ENCODE results near the gene GPX7.

GPX7 gene

GRCh38 chr1:52590266-52590665 lies 11.9 kb upstream of the GPX7 start:
- H3K27me3 Mint-ChIP-seq (ENCODE audit: low read depth): no peaks in the 10 kb centered on the region
- TF ChIP-seq, protein P1, sequence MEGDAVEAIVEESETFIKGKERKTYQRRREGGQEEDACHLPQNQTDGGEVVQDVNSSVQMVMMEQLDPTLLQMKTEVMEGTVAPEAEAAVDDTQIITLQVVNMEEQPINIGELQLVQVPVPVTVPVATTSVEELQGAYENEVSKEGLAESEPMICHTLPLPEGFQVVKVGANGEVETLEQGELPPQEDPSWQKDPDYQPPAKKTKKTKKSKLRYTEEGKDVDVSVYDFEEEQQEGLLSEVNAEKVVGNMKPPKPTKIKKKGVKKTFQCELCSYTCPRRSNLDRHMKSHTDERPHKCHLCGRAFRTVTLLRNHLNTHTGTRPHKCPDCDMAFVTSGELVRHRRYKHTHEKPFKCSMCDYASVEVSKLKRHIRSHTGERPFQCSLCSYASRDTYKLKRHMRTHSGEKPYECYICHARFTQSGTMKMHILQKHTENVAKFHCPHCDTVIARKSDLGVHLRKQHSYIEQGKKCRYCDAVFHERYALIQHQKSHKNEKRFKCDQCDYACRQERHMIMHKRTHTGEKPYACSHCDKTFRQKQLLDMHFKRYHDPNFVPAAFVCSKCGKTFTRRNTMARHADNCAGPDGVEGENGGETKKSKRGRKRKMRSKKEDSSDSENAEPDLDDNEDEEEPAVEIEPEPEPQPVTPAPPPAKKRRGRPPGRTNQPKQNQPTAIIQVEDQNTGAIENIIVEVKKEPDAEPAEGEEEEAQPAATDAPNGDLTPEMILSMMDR (IDR thresholded peaks at IDR 0.05; ENCODE audit: unreplicated experiment in 3 of 3): no peak
- H3K4me3 Mint-ChIP-seq: peak overlapping the region in 1 of 3 experiments; percentile 16
- H3K36me3 Mint-ChIP-seq (ENCODE audit: low read depth): no peaks in the 10 kb centered on the region
- no peaks in the 10 kb centered on the region for H3K9me3 Mint-ChIP-seq
- H3K4me1 Mint-ChIP-seq: peaks cover 34% of the 10 kb centered on the region
- H3K27ac Mint-ChIP-seq: peak overlapping the region in 2 of 3 experiments; percentile 23 to 92

- Mint-ChIP-seq H3K9me3 (no peaks in the 10 kb centered on the region), H3K4me3 (peak overlapping the region in 1 of 3 experiments; percentile 11), H3K36me3 (ENCODE audit: low read depth) (no peaks in the 10 kb centered on the region), H3K4me1 (peaks cover 32% of the 10 kb centered on the region), H3K27me3 (ENCODE audit: low read depth) (no peaks in the 10 kb centered on the region), H3K27ac (peak overlapping the region in 2 of 3 experiments; percentile 10 to 70)
- TF ChIP-seq, protein P1 (IDR thresholded peaks at IDR 0.05; ENCODE audit: unreplicated experiment in 3 of 3): no peak
These were observed 9.4 kb upstream of the GPX7 start for GRCh38 chr1:52592637-52593323.

DNA sequence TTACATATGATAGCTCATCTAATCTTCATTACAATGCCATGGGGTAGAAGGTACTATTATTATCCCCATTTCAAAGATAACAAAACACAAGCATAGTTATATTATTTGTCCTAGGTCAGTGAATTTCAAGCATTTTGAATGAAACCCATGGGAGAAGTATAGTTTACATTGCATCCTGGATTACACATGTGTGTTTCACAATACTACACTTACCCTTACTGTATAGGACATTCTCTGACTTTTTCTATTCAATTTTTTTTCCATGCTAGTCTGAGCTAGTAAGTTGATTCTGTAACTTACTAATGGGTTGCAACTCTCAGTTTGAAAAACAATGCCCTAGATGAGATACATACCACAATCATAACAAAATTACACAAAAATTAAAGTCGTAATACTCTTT lies 8.7 kb upstream of the GPX7 start:
- no peaks in the 10 kb centered on the region for H3K36me3 Mint-ChIP-seq (ENCODE audit: low read depth)
- no peak overlapping the region for H3K27ac Mint-ChIP-seq
- peaks cover 32% of the 10 kb centered on the region for H3K4me1 Mint-ChIP-seq
- no peak overlapping the region for H3K4me3 Mint-ChIP-seq
- TF ChIP-seq, protein P1 (IDR thresholded peaks at IDR 0.05; ENCODE audit: unreplicated experiment in 3 of 3): no peak
- H3K27me3 Mint-ChIP-seq (ENCODE audit: low read depth): no peaks in the 10 kb centered on the region
- H3K9me3 Mint-ChIP-seq: no peaks in the 10 kb centered on the region

- H3K9me3 Mint-ChIP-seq: no peaks in the 10 kb centered on the region
- H3K4me3 Mint-ChIP-seq: no peak overlapping the region
- peaks cover 36% of the 10 kb centered on the region for H3K4me1 Mint-ChIP-seq
- H3K27ac Mint-ChIP-seq: peak overlapping the region in 1 of 3 experiments; percentile 11
- no peaks in the 10 kb centered on the region for H3K27me3 Mint-ChIP-seq (ENCODE audit: low read depth)
- TF ChIP-seq, protein P1 (IDR thresholded peaks at IDR 0.05; ENCODE audit: unreplicated experiment in 3 of 3): no peak
- H3K36me3 Mint-ChIP-seq (ENCODE audit: low read depth): no peaks in the 10 kb centered on the region
These were observed 7.1 kb upstream of the GPX7 start for GRCh38 chr1:52595061-52595460.

- no peak overlapping the region for H3K4me3 Mint-ChIP-seq
- peaks cover 30% of the 10 kb centered on the region for H3K4me1 Mint-ChIP-seq
- no peaks in the 10 kb centered on the region for H3K27me3 Mint-ChIP-seq (ENCODE audit: low read depth)
- H3K9me3 Mint-ChIP-seq: no peaks in the 10 kb centered on the region
- H3K36me3 Mint-ChIP-seq (ENCODE audit: low read depth): no peaks in the 10 kb centered on the region
- TF ChIP-seq, protein P1 (IDR thresholded peaks at IDR 0.05; ENCODE audit: unreplicated experiment in 3 of 3): no peak
- H3K27ac Mint-ChIP-seq: no peak overlapping the region
These were observed 4.3 kb upstream of the GPX7 start for GRCh38 chr1:52597912-52598311.

DNA sequence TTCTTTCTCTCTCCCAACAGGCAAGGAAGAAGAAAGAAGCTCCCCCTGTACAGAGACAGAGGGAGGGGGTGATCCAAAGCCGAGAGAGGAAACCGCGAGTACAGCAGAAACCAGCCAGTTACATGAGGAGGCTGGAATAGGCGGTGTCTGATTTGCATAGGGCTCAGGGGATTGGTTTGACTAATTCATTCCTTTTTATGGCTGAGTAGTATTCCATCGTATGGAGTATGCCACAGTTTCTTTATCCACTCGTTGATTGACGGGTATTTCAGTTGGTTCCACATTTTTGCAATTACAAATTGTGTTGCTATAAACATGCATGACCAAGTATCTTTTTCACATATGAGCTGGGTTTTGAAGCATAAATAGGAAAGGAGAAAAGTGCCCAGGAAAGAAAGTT lies 3.4 kb upstream of the GPX7 start:
- no peaks in the 10 kb centered on the region for H3K36me3 Mint-ChIP-seq (ENCODE audit: low read depth)
- H3K4me1 Mint-ChIP-seq: peaks cover 36% of the 10 kb centered on the region
- no peak overlapping the region for H3K4me3 Mint-ChIP-seq
- TF ChIP-seq, protein P1 (IDR thresholded peaks at IDR 0.05; ENCODE audit: unreplicated experiment in 3 of 3): no peak
- no peaks in the 10 kb centered on the region for H3K27me3 Mint-ChIP-seq (ENCODE audit: low read depth)
- H3K27ac Mint-ChIP-seq: no peak overlapping the region
- H3K9me3 Mint-ChIP-seq: no peaks in the 10 kb centered on the region

Measured in nephron (organoid).